MCF 10A (cell line): Measurements from ENCODE around the gene RIMS4. TPM values are rescaled to one million over a fixed set of nuclear protein-coding genes. Genes with fewer than 3 reads are reported as not detected.

ENCODE experiments used
- BruUV-seq: library from RNA; stranded (reverse); fragments of 400-500 nt; replicated peaks from 2 replicates; lab custom pipeline; 2021; lab: Mats Ljungman, UMichigan
- CTCF ChIA-PET: fragments of 300-600 bp; sonication (Branson Sonifier 250); formaldehyde crosslinking; extraction: SDS; loops from one replicate; lab custom pipeline; 2021; ENCODE audit warnings: antibody characterized with exemption, inconsistent platforms; lab: Yijun Ruan, JAX
- POLR2A ChIA-PET: fragments of 300-600, 350-650 bp; sonication (Branson Sonifier 250); formaldehyde crosslinking; extraction: SDS; loops from one replicate; lab custom pipeline; 2020; ENCODE audit warnings: antibody characterized with exemption, inconsistent platforms; lab: Yijun Ruan, JAX
- DNase-seq: peaks from one replicate; pipeline ENCODE4 v3.0.0-alpha.2; 2018; ENCODE audit not compliant: unreplicated experiment
- H3K27ac Mint-ChIP-seq: one replicate; pipeline ENCODE4 v1.8.0; 2022; ENCODE audit warnings: mild to moderate bottlenecking, low read depth, mixed read lengths; ENCODE audit not compliant: unreplicated experiment
- H3K27me3 Mint-ChIP-seq: one replicate; pipeline ENCODE4 v1.8.0; 2022; ENCODE audit warnings: mixed read lengths; ENCODE audit not compliant: insufficient read depth, unreplicated experiment
- H3K36me3 Mint-ChIP-seq: one replicate; pipeline ENCODE4 v1.8.0; 2022; ENCODE audit warnings: mild to moderate bottlenecking, moderate library complexity, mixed read lengths; ENCODE audit not compliant: insufficient read depth, unreplicated experiment
- H3K4me1 Mint-ChIP-seq: one replicate; pipeline ENCODE4 v1.8.0; 2022; ENCODE audit warnings: mixed read lengths; ENCODE audit not compliant: insufficient read depth, unreplicated experiment
- H3K4me3 Mint-ChIP-seq: one replicate; pipeline ENCODE4 v1.8.0; 2022; ENCODE audit warnings: mild to moderate bottlenecking, moderate library complexity, mixed read lengths; ENCODE audit not compliant: unreplicated experiment
- H3K9me3 Mint-ChIP-seq: one replicate; pipeline ENCODE4 v1.8.0; 2022; ENCODE audit warnings: mixed read lengths; ENCODE audit not compliant: unreplicated experiment
- intact Hi-C: fragments of 100-400 bp; cut with micrococcal nuclease; formaldehyde crosslinking; loops from 2 replicates; pipeline ENCODE4 v1.14.1; 2022
- total RNA-seq: library from RNA; stranded (reverse); gene quantifications from 2 replicates; pipeline ENCODE4 v1.2.3, GENCODE V29; 2022
- TF ChIP-seq, protein P1 (sequence below): fragments of 200-600 bp; IDR thresholded peaks from one replicate; pipeline ENCODE4 v1.8.0; 2022; ENCODE audit warnings: antibody characterized with exemption, mild to moderate bottlenecking; ENCODE audit not compliant: unreplicated experiment

Gene RIMS4
- total RNA-seq, 1 experiment from 2014 or later: not detected

DNA sequence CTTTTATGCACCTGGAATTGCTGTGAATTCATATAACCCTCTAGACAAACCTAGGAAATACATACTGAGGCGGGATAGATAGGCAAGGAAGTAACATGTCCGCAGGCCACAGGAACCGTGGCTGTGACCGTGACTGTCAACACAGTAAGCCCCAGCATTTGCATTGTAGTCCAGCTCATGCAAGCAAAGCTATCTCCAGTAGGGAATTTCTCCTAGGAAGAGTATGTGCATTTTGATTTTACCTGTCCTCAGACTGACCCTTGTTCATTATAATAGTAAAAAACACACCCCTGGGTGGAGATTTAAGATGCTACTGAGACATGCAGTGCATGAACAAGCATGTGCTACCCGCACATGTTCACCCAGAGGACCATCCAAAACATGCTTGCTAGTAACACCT is 30.5 kb upstream of the RIMS4 start:
- peaks cover 61% of the 10 kb centered on the region for H3K27me3 Mint-ChIP-seq
- BruUV-seq: no TSS peak
- H3K4me3 Mint-ChIP-seq: no peak overlapping the region
- no peak overlapping the region for H3K27ac Mint-ChIP-seq
- POLR2A ChIA-PET: no interaction called here
- TF ChIP-seq, protein P1, sequence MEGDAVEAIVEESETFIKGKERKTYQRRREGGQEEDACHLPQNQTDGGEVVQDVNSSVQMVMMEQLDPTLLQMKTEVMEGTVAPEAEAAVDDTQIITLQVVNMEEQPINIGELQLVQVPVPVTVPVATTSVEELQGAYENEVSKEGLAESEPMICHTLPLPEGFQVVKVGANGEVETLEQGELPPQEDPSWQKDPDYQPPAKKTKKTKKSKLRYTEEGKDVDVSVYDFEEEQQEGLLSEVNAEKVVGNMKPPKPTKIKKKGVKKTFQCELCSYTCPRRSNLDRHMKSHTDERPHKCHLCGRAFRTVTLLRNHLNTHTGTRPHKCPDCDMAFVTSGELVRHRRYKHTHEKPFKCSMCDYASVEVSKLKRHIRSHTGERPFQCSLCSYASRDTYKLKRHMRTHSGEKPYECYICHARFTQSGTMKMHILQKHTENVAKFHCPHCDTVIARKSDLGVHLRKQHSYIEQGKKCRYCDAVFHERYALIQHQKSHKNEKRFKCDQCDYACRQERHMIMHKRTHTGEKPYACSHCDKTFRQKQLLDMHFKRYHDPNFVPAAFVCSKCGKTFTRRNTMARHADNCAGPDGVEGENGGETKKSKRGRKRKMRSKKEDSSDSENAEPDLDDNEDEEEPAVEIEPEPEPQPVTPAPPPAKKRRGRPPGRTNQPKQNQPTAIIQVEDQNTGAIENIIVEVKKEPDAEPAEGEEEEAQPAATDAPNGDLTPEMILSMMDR: no peak
- H3K9me3 Mint-ChIP-seq: no peaks in the 10 kb centered on the region
- no peak for DNase-seq
- intact Hi-C loops: no loop called here
- CTCF ChIA-PET: interaction anchor here (0.5 to 1.9 kb wide), 8 partner anchors 11 to 169 kb away, joined by 3 to 9 read pairs (median 3); no protein-coding TSS in a partner anchor
- H3K36me3 Mint-ChIP-seq: no peaks in the 10 kb centered on the region
- H3K4me1 Mint-ChIP-seq: no peaks in the 10 kb centered on the region

DNA sequence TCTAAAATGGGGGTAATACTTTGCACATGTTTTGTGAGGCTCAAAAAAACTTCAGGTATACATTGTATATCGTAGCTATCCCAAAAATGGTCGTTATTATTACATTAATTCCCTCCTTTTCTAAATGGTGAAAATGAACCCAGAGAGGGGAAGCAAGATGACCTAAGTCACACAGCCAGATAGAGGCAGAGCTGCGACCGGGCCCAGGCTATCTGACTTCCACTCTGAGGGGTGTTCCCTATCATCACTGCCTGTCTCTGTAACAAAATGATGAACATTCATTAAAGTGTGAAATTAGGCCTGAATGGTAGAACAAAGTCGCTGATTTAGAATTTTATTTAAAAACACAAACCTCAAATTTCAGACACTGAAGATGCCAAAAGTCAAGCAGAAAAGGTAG is 29.1 kb upstream of the RIMS4 start:
- Mint-ChIP-seq H3K9me3 (no peaks in the 10 kb centered on the region), H3K4me1 (no peaks in the 10 kb centered on the region), H3K36me3 (no peaks in the 10 kb centered on the region), H3K27me3 (peaks cover 48% of the 10 kb centered on the region), H3K4me3 (no peak overlapping the region), H3K27ac (no peak overlapping the region)
- DNase-seq: no peak
- ChIA-PET CTCF (interaction anchor here (1.2 to 1.9 kb wide), 3 partner anchors 45 to 92 kb away, joined by 3 to 9 read pairs (median 3); no protein-coding TSS in a partner anchor), POLR2A (no interaction called here)
- TF ChIP-seq, protein P1: no peak
- intact Hi-C loops: no loop called here
- no TSS peak for BruUV-seq

DNA sequence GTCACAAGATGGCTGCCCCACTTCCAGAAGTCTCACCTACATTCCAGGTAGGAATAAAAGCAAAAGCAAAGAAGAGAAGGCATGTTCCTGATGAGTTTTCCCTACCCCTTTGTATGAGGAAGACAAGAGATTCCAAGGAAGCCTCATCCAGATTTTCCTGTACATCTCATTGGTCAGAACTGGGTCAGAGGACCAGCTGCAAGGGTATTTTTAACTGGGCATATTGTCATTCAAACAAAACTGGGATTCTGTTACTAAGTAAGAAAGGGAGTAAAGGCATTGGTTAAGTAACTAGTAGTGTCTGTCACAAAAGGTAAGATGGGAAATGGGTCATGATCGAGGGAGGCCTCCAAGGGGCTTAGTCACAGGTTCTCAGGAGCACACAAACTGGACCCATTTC is 28.2 kb upstream of the RIMS4 start:
- POLR2A ChIA-PET: interaction anchor here (0.6 kb wide), 1 partner anchor 127 kb away, joined by 3 read pairs; no protein-coding TSS in a partner anchor
- Mint-ChIP-seq H3K27ac (no peak overlapping the region), H3K36me3 (no peaks in the 10 kb centered on the region), H3K4me3 (no peak overlapping the region), H3K27me3 (peaks cover 38% of the 10 kb centered on the region), H3K4me1 (no peaks in the 10 kb centered on the region), H3K9me3 (no peaks in the 10 kb centered on the region)
- DNase-seq: no peak
- CTCF ChIA-PET: interaction anchor here (1.5 kb wide), 1 partner anchor 8 kb away, joined by 4 read pairs; no protein-coding TSS in a partner anchor
- intact Hi-C loops: no loop called here
- TF ChIP-seq, protein P1: no peak
- BruUV-seq: no TSS peak

DNA sequence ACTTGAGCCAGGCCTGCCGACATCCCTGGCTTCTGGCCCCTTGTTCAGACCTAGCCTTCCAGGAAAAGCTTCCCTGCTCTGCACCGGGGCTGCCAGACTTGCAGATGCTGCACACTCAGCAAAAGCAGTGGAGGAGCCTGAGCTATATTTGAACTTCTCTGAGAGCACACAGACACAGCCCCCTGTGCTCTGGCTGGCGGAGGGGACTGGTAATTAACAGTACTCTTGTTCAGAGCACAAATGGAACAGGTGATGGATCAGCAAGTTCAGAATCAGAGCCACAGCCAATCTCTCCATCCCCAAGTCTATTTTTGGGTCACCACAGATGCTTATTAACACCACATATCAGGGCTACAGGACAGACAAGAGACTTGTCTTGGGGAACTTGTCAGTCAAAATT is 27.6 kb upstream of the RIMS4 start:
- H3K4me1 Mint-ChIP-seq: no peaks in the 10 kb centered on the region
- no TSS peak for BruUV-seq
- no peaks in the 10 kb centered on the region for H3K9me3 Mint-ChIP-seq
- POLR2A ChIA-PET: interaction anchor here (0.6 kb wide), 1 partner anchor 128 kb away, joined by 3 read pairs; no protein-coding TSS in a partner anchor
- CTCF ChIA-PET: interaction anchor here (1.5 kb wide), 1 partner anchor 8 kb away, joined by 4 read pairs; no protein-coding TSS in a partner anchor
- intact Hi-C loops: no loop called here
- no peak overlapping the region for H3K27ac Mint-ChIP-seq
- peaks cover 34% of the 10 kb centered on the region for H3K27me3 Mint-ChIP-seq
- DNase-seq: no peak
- TF ChIP-seq, protein P1: no peak
- no peak overlapping the region for H3K4me3 Mint-ChIP-seq
- no peaks in the 10 kb centered on the region for H3K36me3 Mint-ChIP-seq
